Activated CD8-positive, alpha-beta memory T cell treated with anti-CD3 and anti-CD28 coated beads, Interleukin-2, amount 50 U/mL, for 1 hour (primary cell): ENCODE data around the gene LRRIQ1.
"Not testable (repeated sequence)": the region's sequence is repeated elsewhere in the genome, so short reads cannot be mapped to it uniquely, and the experiment has no call there.

Experiments
- DNase-seq: peaks from one replicate; pipeline ENCODE4 v3.0.0-alpha.2; 2020; ENCODE audit errors: extremely low read depth

Gene LRRIQ1

GRCh38 chr12:85036234-85036707, at the start of gene LRRIQ1, which contains the start of gene TSPAN19:
TSS of gene LRRIQ1 (plus strand) at chr12:85036351. CDS start at chr12:85038177, 1,826 bp downstream.
TSS of gene TSPAN19 (minus strand) at chr12:85036277. CDS start at chr12:85029946, 6,331 bp downstream.
- DNase-seq = no peak

GRCh38 chr12:84986586-84986985, 49.6 kb upstream of the LRRIQ1 start:
- no peak for DNase-seq

GRCh38 chr12:84994426-84994825, 41.7 kb upstream of the LRRIQ1 start:
- no peak for DNase-seq

GRCh38 chr12:84995641-84996040, 40.5 kb upstream of the LRRIQ1 start:
- no peak for DNase-seq

- no peak for DNase-seq
These were observed 39.4 kb upstream of the LRRIQ1 start for GRCh38 chr12:84996759-84997158.

GRCh38 chr12:84998341-84998740, 37.8 kb upstream of the LRRIQ1 start:
- no peak for DNase-seq

- DNase-seq = no peak
These were observed 35.4 kb upstream of the LRRIQ1 start for GRCh38 chr12:85000729-85001128.

- DNase-seq = no peak
These were observed 33.3 kb upstream of the LRRIQ1 start for GRCh38 chr12:85002778-85003296.

GRCh38 chr12:85004204-85004603, 31.9 kb upstream of the LRRIQ1 start:
- DNase-seq = no peak

- DNase-seq = not testable (repeated sequence)
These were observed 31.1 kb upstream of the LRRIQ1 start for GRCh38 chr12:85005047-85005446.

- no peak for DNase-seq
These were observed 30.5 kb upstream of the LRRIQ1 start for GRCh38 chr12:85005615-85006014.

GRCh38 chr12:85006206-85006605, 29.9 kb upstream of the LRRIQ1 start:
- no peak for DNase-seq

GRCh38 chr12:85007836-85008235, 28.3 kb upstream of the LRRIQ1 start:
- no peak for DNase-seq

- no peak for DNase-seq
These were observed 19.7 kb upstream of the LRRIQ1 start for GRCh38 chr12:85016413-85016812.

GRCh38 chr12:85017133-85017532, 19.0 kb upstream of the LRRIQ1 start:
- no peak for DNase-seq

GRCh38 chr12:85017618-85018017, 18.5 kb upstream of the LRRIQ1 start:
- no peak for DNase-seq

GRCh38 chr12:85018098-85018497, 18.1 kb upstream of the LRRIQ1 start:
- no peak for DNase-seq

- no peak for DNase-seq
These were observed 6.7 kb upstream of the LRRIQ1 start for GRCh38 chr12:85029456-85029855.

GRCh38 chr12:85036733-85037132, 582 bp downstream of the LRRIQ1 start:
- no peak for DNase-seq

- no peak for DNase-seq
These were observed 5.2 kb downstream of the LRRIQ1 start for GRCh38 chr12:85041395-85041794.

GRCh38 chr12:85043829-85044228, 7.7 kb downstream of the LRRIQ1 start:
- no peak for DNase-seq

- DNase-seq = no peak
These were observed 21.3 kb downstream of the LRRIQ1 start for GRCh38 chr12:85057370-85057963.

- no peak for DNase-seq
These were observed 22.2 kb downstream of the LRRIQ1 start for GRCh38 chr12:85058339-85058738.

GRCh38 chr12:85059594-85059993, 23.4 kb downstream of the LRRIQ1 start:
- no peak for DNase-seq
